ENCODE measurements around the gene BCKDK.
"Not testable (repeated sequence)": the region's sequence is repeated elsewhere in the genome, so short reads cannot be mapped to it uniquely, and the experiment has no call there.

DNA sequence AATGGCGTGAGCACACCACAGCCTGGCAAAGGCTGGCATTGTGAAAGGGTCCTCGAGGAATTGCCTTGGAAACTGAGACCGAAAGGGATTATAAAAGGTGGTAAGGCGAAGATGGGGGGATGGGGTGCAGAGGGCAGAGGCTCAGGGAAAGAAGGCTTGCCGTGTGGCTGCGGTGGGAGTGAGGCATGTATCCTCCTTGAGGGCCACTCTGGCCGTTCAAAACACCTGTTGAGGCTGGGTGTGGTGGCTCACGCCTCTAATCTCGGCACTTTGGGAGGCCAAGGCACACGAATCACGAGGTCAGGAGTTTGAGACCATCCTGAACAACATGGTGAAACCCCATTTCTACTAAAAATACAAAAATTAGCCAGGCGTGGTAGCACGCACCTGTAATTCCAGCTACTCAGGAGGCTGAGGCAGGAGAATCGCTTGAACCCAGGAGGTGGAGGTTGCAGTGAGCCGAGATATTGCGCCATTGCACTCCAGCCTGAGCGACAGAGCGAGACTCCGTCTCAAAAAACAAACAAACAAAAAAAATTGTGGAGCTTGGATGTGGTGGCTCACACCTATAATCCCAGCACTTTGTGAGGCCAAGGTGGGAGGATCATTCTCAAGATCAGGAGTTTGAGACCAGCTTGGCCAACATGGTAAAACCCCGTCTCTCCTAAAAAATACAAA lies 28.8 kb downstream of the BCKDK start:
- TF ChIP-seq, protein P1, sequence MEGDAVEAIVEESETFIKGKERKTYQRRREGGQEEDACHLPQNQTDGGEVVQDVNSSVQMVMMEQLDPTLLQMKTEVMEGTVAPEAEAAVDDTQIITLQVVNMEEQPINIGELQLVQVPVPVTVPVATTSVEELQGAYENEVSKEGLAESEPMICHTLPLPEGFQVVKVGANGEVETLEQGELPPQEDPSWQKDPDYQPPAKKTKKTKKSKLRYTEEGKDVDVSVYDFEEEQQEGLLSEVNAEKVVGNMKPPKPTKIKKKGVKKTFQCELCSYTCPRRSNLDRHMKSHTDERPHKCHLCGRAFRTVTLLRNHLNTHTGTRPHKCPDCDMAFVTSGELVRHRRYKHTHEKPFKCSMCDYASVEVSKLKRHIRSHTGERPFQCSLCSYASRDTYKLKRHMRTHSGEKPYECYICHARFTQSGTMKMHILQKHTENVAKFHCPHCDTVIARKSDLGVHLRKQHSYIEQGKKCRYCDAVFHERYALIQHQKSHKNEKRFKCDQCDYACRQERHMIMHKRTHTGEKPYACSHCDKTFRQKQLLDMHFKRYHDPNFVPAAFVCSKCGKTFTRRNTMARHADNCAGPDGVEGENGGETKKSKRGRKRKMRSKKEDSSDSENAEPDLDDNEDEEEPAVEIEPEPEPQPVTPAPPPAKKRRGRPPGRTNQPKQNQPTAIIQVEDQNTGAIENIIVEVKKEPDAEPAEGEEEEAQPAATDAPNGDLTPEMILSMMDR (IDR thresholded peaks at IDR 0.05) = not testable (repeated sequence)
- not testable (repeated sequence) for TF ChIP-seq POLR2A (IDR thresholded peaks at IDR 0.05)
